K562 (cell line): ENCODE measurements around the gene ZFP69B. TPM values are rescaled to one million over a fixed set of nuclear protein-coding genes. Genes with fewer than 3 reads are reported as not detected.
A peak's percentile ranks its signal among the peaks of the same experiment; 100 is the strongest.

Experiments used
- ATAC-seq: fragments of 200-7000 bp; cut with Tn5 transposase; 3 replicates; pipeline ENCODE4 v1.9.1; 2020; ENCODE audit warnings: moderate library complexity
- BruUV-seq: library from RNA; stranded (reverse); fragments of 400-500 nt; replicated peaks from 2 replicates; lab custom pipeline; 2021; lab: Mats Ljungman, UMichigan
- CTCF ChIA-PET: fragments of 300-600 bp; formaldehyde crosslinking; extraction: SDS; loops from one replicate; lab custom pipeline; 2021; ENCODE audit warnings: low intra/inter-chr PET ratio; lab: Yijun Ruan, JAX
- POLR2A ChIA-PET: fragments of 300-600, 350-650 bp; sonication (Branson Sonifier 250); formaldehyde crosslinking; extraction: SDS; loops from one replicate; lab custom pipeline; 2021; ENCODE audit warnings: antibody characterized with exemption, inconsistent platforms; lab: Yijun Ruan, JAX
- DNase-seq, 4 experiments: peaks; one replicate each; pipeline versions ENCODE4 v3.0.0 to v3.0.0-alpha.2; 2011 to 2018; ENCODE audit warnings: low spot score in 3 of 4, mixed read lengths in 3 of 4; ENCODE audit errors: extremely low read depth in 1 of 4
- FAIRE-seq: peaks from 2 replicates; lab custom pipeline; 2011; peaks lifted over from hg19 to GRCh38; lab: Jason Lieb, UNC
- H2AFZ ChIP-seq: 2 replicates; pipeline ENCODE4 v1.6.0; 2011; ENCODE audit warnings: low read depth, low read length, control low read depth, inconsistent platforms
- H3K27ac ChIP-seq: fragments of 200-600 bp; 3 replicates; pipeline ENCODE4 v1.8.0; 2011; ENCODE audit warnings: low read depth, mild to moderate bottlenecking, control low read depth, inconsistent platforms, low read length, moderate library complexity, mixed read lengths; ENCODE audit errors: extremely low read depth
- H3K27me3 ChIP-seq, 2 experiments: fragments of 300-600 bp in 1 of 2; 2 replicates in 1 of 2; 3 replicates in 1 of 2; pipeline versions ENCODE4 v1.6.0 to v1.8.0; 2011; ENCODE audit warnings: inconsistent platforms in 2 of 2, low read length in 2 of 2, mild to moderate bottlenecking in 1 of 2, mixed read lengths in 1 of 2, moderate library complexity in 1 of 2; ENCODE audit not compliant: control insufficient read depth in 2 of 2, insufficient read depth in 2 of 2
- H3K36me3 ChIP-seq: fragments of 300-600 bp; 3 replicates; pipeline ENCODE4 v1.8.0; 2011; ENCODE audit warnings: mild to moderate bottlenecking, low read length, inconsistent platforms; ENCODE audit not compliant: control insufficient read depth, insufficient read depth
- H3K4me1 ChIP-seq, 2 experiments: fragments of 200-600 bp in 1 of 2; replicated peaks in 1 of 2; 2 replicates in 1 of 2; 3 replicates in 1 of 2; pipeline versions ENCODE4 v1.5.1 to v1.8.0; 2011; ENCODE audit warnings: inconsistent platforms in 2 of 2, low read length in 2 of 2, mild to moderate bottlenecking in 1 of 2, mixed read lengths in 1 of 2, moderate library complexity in 1 of 2; ENCODE audit not compliant: control insufficient read depth in 2 of 2, insufficient read depth in 2 of 2
- H3K4me2 ChIP-seq: 2 replicates; pipeline ENCODE4 v1.6.1; 2011; ENCODE audit warnings: low read length, control low read depth, inconsistent platforms, mixed read lengths; ENCODE audit not compliant: insufficient read depth
- H3K4me3 ChIP-seq: fragments of 200-600 bp; sonication (generic), shearing (Covaris generic); 2 replicates; pipeline ENCODE4 v1.5.1; 2016; ENCODE audit warnings: control low read depth, inconsistent platforms
- H3K79me2 ChIP-seq: fragments of 200-600 bp; 3 replicates; pipeline ENCODE4 v1.8.0; 2011; ENCODE audit warnings: low read length, inconsistent platforms; ENCODE audit not compliant: control insufficient read depth, insufficient read depth
- H3K9ac ChIP-seq, 2 experiments: 2 replicates each; pipeline versions ENCODE4 v1.6.0 to v1.6.1; 2011; ENCODE audit warnings: low read depth in 2 of 2, low read length in 2 of 2, control low read depth in 1 of 2, inconsistent platforms in 1 of 2, mild to moderate bottlenecking in 1 of 2, mixed read lengths in 1 of 2; ENCODE audit not compliant: insufficient read depth in 1 of 2
- H3K9me1 ChIP-seq: one replicate; pipeline ENCODE4 v1.6.0; 2011; ENCODE audit warnings: inconsistent platforms, mild to moderate bottlenecking, low read length, moderate library complexity; ENCODE audit not compliant: control insufficient read depth, insufficient read depth
- H3K9me3 ChIP-seq: replicated peaks from 2 replicates; pipeline ENCODE4 v1.5.1; 2011; ENCODE audit warnings: low read depth, low read length, inconsistent platforms; ENCODE audit not compliant: control insufficient read depth, insufficient read depth
- H4K20me1 ChIP-seq: replicated peaks from 2 replicates; pipeline ENCODE4 v1.6.1; 2011; ENCODE audit warnings: low read length, inconsistent platforms, mixed read lengths; ENCODE audit not compliant: control insufficient read depth, insufficient read depth
- C11orf30 ChIP-seq: fragments of 450-650 bp; IDR thresholded peaks from 2 replicates; pipeline ENCODE4 v1.6.1; 2016; ENCODE audit warnings: low read depth, mild to moderate bottlenecking
- CBX2 ChIP-seq: fragments of 200-600 bp; sonication (generic); IDR thresholded peaks from one replicate; pipeline ENCODE4 v1.6.1; 2012; ENCODE audit warnings: mild to moderate bottlenecking, low read length, inconsistent platforms; ENCODE audit not compliant: insufficient read depth, poor library complexity, severe bottlenecking
- DMBX1 ChIP-seq: fragments of 250-450 bp; sonication (Bioruptor Pico); IDR thresholded peaks from 2 replicates; pipeline ENCODE4 v1.8.0; 2022; ENCODE audit warnings: inconsistent platforms, mild to moderate bottlenecking, moderate library complexity, borderline replicate concordance
- GABPB1 ChIP-seq: sonication (generic); formaldehyde crosslinking; IDR thresholded peaks from 2 replicates; pipeline ENCODE4 v1.8.0; 2022; ENCODE audit warnings: mild to moderate bottlenecking, missing genetic modification reagents
- NCOA2 ChIP-seq, 2 experiments: fragments of 450-650 bp; IDR thresholded peaks; 2 replicates each; pipeline ENCODE4 v1.6.1; 2018; ENCODE audit warnings: mild to moderate bottlenecking in 2 of 2, moderate library complexity in 1 of 2; ENCODE audit not compliant: partially characterized antibody in 2 of 2
- RAD21 ChIP-seq, 2 experiments: fragments of 250-450 bp in 1 of 2; fragments of 450-650 bp in 1 of 2; sonication (Bioruptor Pico) in 1 of 2; formaldehyde crosslinking in 1 of 2; IDR thresholded peaks in 1 of 2; conservative IDR thresholded peaks in 1 of 2; 2 replicates each; pipeline versions ENCODE4 v1.4.0 to v1.8.0; 2020 to 2022; ENCODE audit warnings: mild to moderate bottlenecking in 2 of 2, moderate library complexity in 1 of 2
- RBM25 ChIP-seq: fragments of 200-400 bp; formaldehyde crosslinking; IDR thresholded peaks from 2 replicates; pipeline ENCODE4 v1.6.1; 2018; ENCODE audit warnings: low read length, low read depth, moderate library complexity; ENCODE audit not compliant: severe bottlenecking
- RCOR1 ChIP-seq, 2 experiments: IDR thresholded peaks; 2 replicates each; pipeline ENCODE4 v1.6.1; 2012; ENCODE audit warnings: low read depth in 2 of 2, low read length in 2 of 2, borderline replicate concordance in 1 of 2, improper control_type of control experiment in 1 of 2
- RFX7 ChIP-seq: fragments of 250-450 bp; sonication (Bioruptor Pico); IDR thresholded peaks from 2 replicates; pipeline ENCODE4 v1.5.1; 2021; ENCODE audit warnings: mild to moderate bottlenecking
- SIN3B ChIP-seq: fragments of 450-650 bp; IDR thresholded peaks from 2 replicates; pipeline ENCODE4 v1.6.1; 2017; ENCODE audit warnings: low read depth, mild to moderate bottlenecking, moderate library complexity
- ZBED1 ChIP-seq: IDR thresholded peaks from 2 replicates; pipeline ENCODE4 v1.6.1; 2014
- ZFP1 ChIP-seq: fragments of 450-650 bp; formaldehyde crosslinking; IDR thresholded peaks from 2 replicates; pipeline ENCODE4 v1.4.0; 2020; ENCODE audit warnings: mild to moderate bottlenecking, mixed read lengths
- ZNF140 ChIP-seq: fragments of 250-450 bp; sonication (Bioruptor Pico); IDR thresholded peaks from 2 replicates; pipeline ENCODE4 v1.8.0; 2021; ENCODE audit warnings: moderate library complexity, mild to moderate bottlenecking, inconsistent platforms
- ZNF354B ChIP-seq: fragments of 250-450 bp; sonication (Bioruptor Pico); IDR thresholded peaks from 2 replicates; pipeline ENCODE4 v1.4.0; 2020
- ZNF444 ChIP-seq: fragments of 250-450 bp; sonication (Bioruptor Pico); IDR thresholded peaks from 2 replicates; pipeline ENCODE4 v1.4.0; 2020; ENCODE audit warnings: mild to moderate bottlenecking, moderate library complexity
- ZNF785 ChIP-seq: fragments of 250-450 bp; sonication (Bioruptor Pico); IDR thresholded peaks from 2 replicates; pipeline ENCODE4 v1.4.0; 2020; ENCODE audit warnings: mild to moderate bottlenecking
- ZZZ3 ChIP-seq: fragments of 450-650 bp; IDR thresholded peaks from 2 replicates; pipeline ENCODE4 v1.6.1; 2016; ENCODE audit warnings: antibody characterized with exemption, mild to moderate bottlenecking, moderate library complexity
- WGBS: fragments of 100-300 bp; shearing (Covaris generic); methylation state at CpG from one replicate; pipeline ENCODE4 v1.1.6; 2016; ENCODE audit warnings: low coverage, mixed read lengths; ENCODE audit not compliant: insufficient coverage; ENCODE audit errors: missing lambda C conversion rate; 5-methylcytosine and 5-hydroxymethylcytosine counted together
- in situ Hi-C: fragments of 300-500 bp; cut with MboI; formaldehyde crosslinking; loops from 4 replicates; pipeline ENCODE4 v1.15.0; 2018; ENCODE audit warnings: inconsistent platforms, mixed read lengths
- intact Hi-C: fragments of 100-400 bp; cut with micrococcal nuclease; formaldehyde crosslinking; loops from 2 replicates; pipeline ENCODE4 v1.14.2; 2022
- polyA plus RNA-seq, 8 experiments: library from polyadenylated mRNA; depleted of rRNA in 4 of 8; stranded (reverse) in 5 of 8; unstranded in 3 of 8; fragments of >200 nt; fragmentation: Nextera tagmentation in 2 of 8; fragmentation: Illumina TruSeq in 1 of 8; extraction: Ambion mirVana in 2 of 8; extraction: Trizol in 1 of 8; gene quantifications; 2 replicates each; pipeline versions ENCODE4 v1.2.1 to v1.2.3, GENCODE V29; 2011 to 2014; ENCODE audit warnings: inconsistent platforms in 1 of 8, missing spikeins in 1 of 8
- total RNA-seq, 7 experiments: library from RNA; depleted of rRNA in 6 of 7; stranded (reverse); fragments of >200 nt in 6 of 7; fragmentation: Illumina TruSeq in 2 of 7; extraction: Trizol in 2 of 7; gene quantifications; 2 replicates each; pipeline versions ENCODE4 v1.2.1 to v1.2.3, GENCODE V29; 2011 to 2021; ENCODE audit warnings: low replicate concordance in 1 of 7
- TF ChIP-seq, protein P1 (sequence below), 2 experiments: fragments of 450-650 bp in 1 of 2; sonication (generic) in 1 of 2; formaldehyde crosslinking; conservative IDR thresholded peaks; 2 replicates each; pipeline versions ENCODE4 v1.4.0 to v1.8.1; 2020 to 2022; ENCODE audit warnings: mild to moderate bottlenecking in 1 of 2, missing genetic modification reagents in 1 of 2
- TF ChIP-seq, protein P2 (sequence below): sonication (generic); IDR thresholded peaks from 2 replicates; pipeline ENCODE4 v1.6.1; 2016
- TF ChIP-seq, protein P3 (sequence below): fragments of 250-450 bp; sonication (Bioruptor Pico); IDR thresholded peaks from 2 replicates; pipeline ENCODE4 v1.8.0; 2022; ENCODE audit warnings: inconsistent platforms, mild to moderate bottlenecking, moderate library complexity, borderline replicate concordance
- TF ChIP-seq, protein P4 (sequence below): fragments of 450-650 bp; formaldehyde crosslinking; IDR thresholded peaks from 2 replicates; pipeline ENCODE4 v1.4.0; 2020; ENCODE audit warnings: mild to moderate bottlenecking

The ZFP69B gene
- total and polyA plus RNA-seq, 9 of the 15 experiments (the other 6 are each of a cell fraction or from before 2014, with no cell fraction given), result 1.6 to 10.3 (median 8.4) TPM

DNA sequence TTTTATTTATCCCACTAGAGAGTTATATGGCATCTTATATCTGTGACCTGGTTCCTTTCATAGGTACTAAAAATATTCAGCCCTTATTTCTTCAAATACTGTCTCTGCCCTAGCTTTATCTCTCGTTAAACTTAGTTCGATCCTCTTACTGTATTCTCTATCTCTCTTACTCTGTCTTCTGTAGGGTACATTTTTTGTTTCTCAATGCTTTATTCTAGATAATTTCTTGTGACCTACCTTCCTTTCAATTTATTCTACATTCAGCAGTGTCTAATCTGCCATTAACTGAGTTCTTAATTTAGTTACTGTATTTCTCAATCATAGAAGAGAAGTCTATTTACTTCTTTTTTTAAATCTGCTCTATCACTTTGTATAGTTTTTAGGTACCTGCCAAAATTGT lies 25.0 kb downstream of the ZFP69B start:
- Histone ChIP-seq H3K36me3 (peaks cover 3% of the 10 kb centered on the region; the same call in 1 of the 3 replicates), H3K9me3 (peaks cover 11% of the 10 kb centered on the region; the same call in 1 of the 2 replicates), H3K4me3 (no peak overlapping the region), H3K9ac (no peak overlapping the region), H3K79me2 (peaks cover 10% of the 10 kb centered on the region; the same call in 2 of the 3 replicates), H4K20me1 (no peaks in the 10 kb centered on the region), H3K4me1 (peaks cover 10 to 11% of the 10 kb centered on the region in 2 experiments; a peak in 3 of 5 replicates), H3K27ac (no peak overlapping the region), H2AFZ (no peak overlapping the region), H3K9me1 (no peaks in the 10 kb centered on the region), H3K4me2 (no peak overlapping the region), H3K27me3 (no peaks in the 10 kb centered on the region)
- DNase-seq (no peak), ATAC-seq (no peak), FAIRE-seq (no peak)
- POLR2A ChIA-PET, result no interaction called here
- CTCF ChIA-PET, result no interaction called here
- intact Hi-C loops, result no loop called here
- BruUV-seq, result no TSS peak
- 11% methylated on average over 2 of the region's 2 CpGs for WGBS
- in situ Hi-C loops, result no loop called here
- TF ChIP-seq CBX2, result no peak
- TF ChIP-seq GABPB1 (CRISPR knock-in tag), result no peak
- TF ChIP-seq ZNF140 (CRISPR knock-in tag), result no peak
- no peak for TF ChIP-seq RAD21 (CRISPR knock-in tag; conservative IDR thresholded peaks at IDR 0.05 in 1 of 2, IDR thresholded peaks at IDR 0.05 in 1 of 2)
- TF ChIP-seq ZNF444, result no peak
- TF ChIP-seq, protein P1, sequence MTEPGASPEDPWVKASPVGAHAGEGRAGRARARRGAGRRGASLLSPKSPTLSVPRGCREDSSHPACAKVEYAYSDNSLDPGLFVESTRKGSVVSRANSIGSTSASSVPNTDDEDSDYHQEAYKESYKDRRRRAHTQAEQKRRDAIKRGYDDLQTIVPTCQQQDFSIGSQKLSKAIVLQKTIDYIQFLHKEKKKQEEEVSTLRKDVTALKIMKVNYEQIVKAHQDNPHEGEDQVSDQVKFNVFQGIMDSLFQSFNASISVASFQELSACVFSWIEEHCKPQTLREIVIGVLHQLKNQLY (CRISPR knock-in tag; conservative IDR thresholded peaks at IDR 0.05), result no peak
- TF ChIP-seq ZZZ3, result no peak
- TF ChIP-seq ZBED1, result no peak
- TF ChIP-seq RFX7 (CRISPR knock-in tag), result no peak
- TF ChIP-seq, protein P2, sequence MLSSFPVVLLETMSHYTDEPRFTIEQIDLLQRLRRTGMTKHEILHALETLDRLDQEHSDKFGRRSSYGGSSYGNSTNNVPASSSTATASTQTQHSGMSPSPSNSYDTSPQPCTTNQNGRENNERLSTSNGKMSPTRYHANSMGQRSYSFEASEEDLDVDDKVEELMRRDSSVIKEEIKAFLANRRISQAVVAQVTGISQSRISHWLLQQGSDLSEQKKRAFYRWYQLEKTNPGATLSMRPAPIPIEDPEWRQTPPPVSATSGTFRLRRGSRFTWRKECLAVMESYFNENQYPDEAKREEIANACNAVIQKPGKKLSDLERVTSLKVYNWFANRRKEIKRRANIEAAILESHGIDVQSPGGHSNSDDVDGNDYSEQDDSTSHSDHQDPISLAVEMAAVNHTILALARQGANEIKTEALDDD, result no peak
- TF ChIP-seq NCOA2 (IDR thresholded peaks at IDR 0.05; ENCODE audit: partially characterized antibody in 2 of 2), result no peak
- TF ChIP-seq C11orf30, result no peak
- TF ChIP-seq RCOR1 (IDR thresholded peaks at IDR 0.05; ENCODE audit: borderline replicate concordance in 1 of 2, low read depth in 2 of 2, low read length in 2 of 2), result no peak
- TF ChIP-seq ZNF354B (CRISPR knock-in tag), result no peak
- no peak for TF ChIP-seq ZFP1 (CRISPR knock-in tag)
- TF ChIP-seq DMBX1 (CRISPR knock-in tag), result no peak
- peak; percentile 53 for TF ChIP-seq RBM25
- TF ChIP-seq, protein P3, sequence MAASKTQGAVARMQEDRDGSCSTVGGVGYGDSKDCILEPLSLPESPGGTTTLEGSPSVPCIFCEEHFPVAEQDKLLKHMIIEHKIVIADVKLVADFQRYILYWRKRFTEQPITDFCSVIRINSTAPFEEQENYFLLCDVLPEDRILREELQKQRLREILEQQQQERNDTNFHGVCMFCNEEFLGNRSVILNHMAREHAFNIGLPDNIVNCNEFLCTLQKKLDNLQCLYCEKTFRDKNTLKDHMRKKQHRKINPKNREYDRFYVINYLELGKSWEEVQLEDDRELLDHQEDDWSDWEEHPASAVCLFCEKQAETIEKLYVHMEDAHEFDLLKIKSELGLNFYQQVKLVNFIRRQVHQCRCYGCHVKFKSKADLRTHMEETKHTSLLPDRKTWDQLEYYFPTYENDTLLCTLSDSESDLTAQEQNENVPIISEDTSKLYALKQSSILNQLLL (CRISPR knock-in tag), result no peak
- TF ChIP-seq, protein P4, sequence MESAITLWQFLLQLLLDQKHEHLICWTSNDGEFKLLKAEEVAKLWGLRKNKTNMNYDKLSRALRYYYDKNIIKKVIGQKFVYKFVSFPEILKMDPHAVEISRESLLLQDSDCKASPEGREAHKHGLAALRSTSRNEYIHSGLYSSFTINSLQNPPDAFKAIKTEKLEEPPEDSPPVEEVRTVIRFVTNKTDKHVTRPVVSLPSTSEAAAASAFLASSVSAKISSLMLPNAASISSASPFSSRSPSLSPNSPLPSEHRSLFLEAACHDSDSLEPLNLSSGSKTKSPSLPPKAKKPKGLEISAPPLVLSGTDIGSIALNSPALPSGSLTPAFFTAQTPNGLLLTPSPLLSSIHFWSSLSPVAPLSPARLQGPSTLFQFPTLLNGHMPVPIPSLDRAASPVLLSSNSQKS (CRISPR knock-in tag), result no peak
- TF ChIP-seq SIN3B, result no peak
- no peak for TF ChIP-seq ZNF785 (CRISPR knock-in tag)
